Heart left ventricle (tissue), 16 donors: ENCODE measurements around the gene RNH1. TPM values are rescaled to one million over a fixed set of nuclear protein-coding genes. Genes with fewer than 3 reads are reported as not detected.
A peak's percentile ranks its signal among the peaks of the same experiment; 100 is the strongest.

Experiments used
- ATAC-seq, 4 donors: fragments of 200-7000 bp; cut with Tn5 transposase; one replicate each; pipeline ENCODE4 v1.9.1; 2020 to 2022; ENCODE audit warnings: moderate library complexity in 4 of 4, mild to moderate bottlenecking in 3 of 4, moderate number of reproducible peaks in 1 of 4
- DNase-seq, 5 donors: peaks; one replicate each; pipeline ENCODE4 v3.0.0-alpha.2; 2020
- H3K27ac ChIP-seq, 12 donors: fragments of 200-600 bp; sonication (generic) in 4 of 12; one replicate each; pipeline versions ENCODE4 v1.5.0 to v1.8.0; 2016 to 2022; ENCODE audit warnings: mild to moderate bottlenecking in 2 of 12
- H3K27me3 ChIP-seq, 9 donors: fragments of 200-600 bp; sonication (generic) in 2 of 9; one replicate each; pipeline versions ENCODE4 v1.5.1 to v1.8.0; 2016 to 2022; ENCODE audit warnings: mild to moderate bottlenecking in 3 of 9
- H3K36me3 ChIP-seq, 9 donors: fragments of 200-600 bp; sonication (generic) in 2 of 9; one replicate each; pipeline versions ENCODE4 v1.5.0 to v1.8.0; 2018 to 2022; ENCODE audit warnings: mild to moderate bottlenecking in 2 of 9
- H3K4me1 ChIP-seq, 12 donors: fragments of 200-600 bp; sonication (generic) in 4 of 12; one replicate each; pipeline versions ENCODE4 v1.5.0 to v1.8.0; 2016 to 2022; ENCODE audit warnings: mild to moderate bottlenecking in 3 of 12
- H3K4me3 ChIP-seq, 12 donors: fragments of 200-600 bp; sonication (generic) in 4 of 12; one replicate each; pipeline versions ENCODE4 v1.5.0 to v1.8.0; 2017 to 2022; ENCODE audit warnings: mild to moderate bottlenecking in 9 of 12, moderate library complexity in 4 of 12
- H3K9me3 ChIP-seq, 12 donors: fragments of 200-600 bp; sonication (generic) in 4 of 12; one replicate each; pipeline versions ENCODE4 v1.5.0 to v1.8.0; 2016 to 2022; ENCODE audit warnings: mild to moderate bottlenecking in 1 of 12
- POLR2A ChIP-seq, 2 donors: fragments of 450-650 bp; IDR thresholded peaks; one replicate each; pipeline ENCODE4 v1.6.1; 2017; ENCODE audit warnings: antibody characterized with exemption in 2 of 2, mild to moderate bottlenecking in 2 of 2, moderate library complexity in 2 of 2
- WGBS, 4 donors: extraction: QIAGEN DNeasy Blood & Tissue Kit in 2 of 4; methylation state at CpG; one replicate each; pipeline versions ENCODE4 v1.1.5 to v1.1.7; 2013 to 2018; 5-methylcytosine and 5-hydroxymethylcytosine counted together
- intact Hi-C, 10 donors: fragments of 100-400 bp; cut with DNase I; formaldehyde crosslinking; loops; one replicate each; pipeline versions ENCODE4 v1.11.1 to v1.14.2; 2022
- polyA plus RNA-seq, 2 donors: library from polyadenylated mRNA; stranded (reverse); fragments of 200-250 nt; gene quantifications; one replicate each; pipeline ENCODE4 v1.2.3, GENCODE V29; 2013
- total RNA-seq, 9 donors: library from RNA; depleted of rRNA in 2 of 9; stranded (reverse); fragments of >200 nt in 2 of 9; fragmentation: NEBNext Ultra II Directional in 3 of 9; extraction: Animal tissue kit (Norgen Biotek cat#: 25700) in 3 of 9; gene quantifications; one replicate each; pipeline versions ENCODE4 v1.1.0 to v1.2.4, GENCODE V29; 2016 to 2023
- TF ChIP-seq, protein P1 (sequence below), 12 donors: fragments of 200-600 bp; sonication (generic) in 4 of 12; IDR thresholded peaks; one replicate each; pipeline versions ENCODE4 v1.5.0 to v1.8.0; 2018 to 2022; ENCODE audit warnings: antibody characterized with exemption in 12 of 12, mild to moderate bottlenecking in 5 of 12
- donor health status: ischemic (EF 13 %, LVEDD 7.1; RV severe dilation, severe dysfunction).
- donor health status: healthy with polysubstance abuse.
- donor health status: DM: no; HTN: yes; CAD: no.
- donor health status: DM: no; HTN: no; CAD: no.
- donor health status: ischemic (EF 25% LVEDD 6.9; RV normal size, moderate dysfunction).
- donor health status: ischemic (EF 25% LVEDD 5.7; RV mildly dilated, moderate dysfunction).
- donor health status: healthy.
- donor health status: DM: yes; HTN: yes; CAD: no.
- donor health status: ischemic (EF 35%, LVEDD 5.7; RV mildly dilated, moderate dysfunction).
- donor health status: nonischemic (EF 11% LVEDD 7.7; RV severe dilation, severe dysfunction).
- donor health status: DM: yes; HTN: yes; CAD: no.
- donor health status: PGD.
- donor health status: ischemic (EF 29% LVEDD 5.4; RV normal size, mild dysfunction).
- donor health status: nonischemic (EF 23%, LVEDD 6.1; RV moderate dilation, normal function).

The RNH1 gene
- total and polyA plus RNA-seq, 11 donors, result 58.2 to 247 (median 158) TPM

DNA sequence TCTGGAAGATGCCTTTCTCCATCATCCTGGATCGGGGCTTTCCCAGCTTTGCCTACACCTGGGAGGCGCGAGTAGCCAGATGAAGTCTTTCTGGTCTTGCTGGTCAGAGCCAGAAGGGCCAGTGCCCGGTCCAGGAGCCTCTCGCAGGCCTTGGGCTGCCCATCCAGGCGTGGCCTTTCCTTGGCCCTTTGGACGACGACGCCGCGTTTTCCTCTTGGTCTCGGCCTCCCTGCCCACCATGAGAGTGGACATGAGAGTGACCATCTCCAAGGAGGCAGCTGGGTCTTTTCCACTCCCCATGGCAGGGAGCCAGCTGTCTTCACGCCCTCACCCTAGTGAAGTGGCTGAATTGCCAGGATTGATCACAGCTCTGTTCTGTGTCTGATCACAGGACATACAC lies 53.5 kb downstream of the RNH1 start:
- H3K36me3 ChIP-seq, result peaks cover 0 to 26% (median 16%) of the 10 kb centered on the region in 9 donors
- TF ChIP-seq POLR2A (IDR thresholded peaks at IDR 0.05), result no peak
- TF ChIP-seq, protein P1, sequence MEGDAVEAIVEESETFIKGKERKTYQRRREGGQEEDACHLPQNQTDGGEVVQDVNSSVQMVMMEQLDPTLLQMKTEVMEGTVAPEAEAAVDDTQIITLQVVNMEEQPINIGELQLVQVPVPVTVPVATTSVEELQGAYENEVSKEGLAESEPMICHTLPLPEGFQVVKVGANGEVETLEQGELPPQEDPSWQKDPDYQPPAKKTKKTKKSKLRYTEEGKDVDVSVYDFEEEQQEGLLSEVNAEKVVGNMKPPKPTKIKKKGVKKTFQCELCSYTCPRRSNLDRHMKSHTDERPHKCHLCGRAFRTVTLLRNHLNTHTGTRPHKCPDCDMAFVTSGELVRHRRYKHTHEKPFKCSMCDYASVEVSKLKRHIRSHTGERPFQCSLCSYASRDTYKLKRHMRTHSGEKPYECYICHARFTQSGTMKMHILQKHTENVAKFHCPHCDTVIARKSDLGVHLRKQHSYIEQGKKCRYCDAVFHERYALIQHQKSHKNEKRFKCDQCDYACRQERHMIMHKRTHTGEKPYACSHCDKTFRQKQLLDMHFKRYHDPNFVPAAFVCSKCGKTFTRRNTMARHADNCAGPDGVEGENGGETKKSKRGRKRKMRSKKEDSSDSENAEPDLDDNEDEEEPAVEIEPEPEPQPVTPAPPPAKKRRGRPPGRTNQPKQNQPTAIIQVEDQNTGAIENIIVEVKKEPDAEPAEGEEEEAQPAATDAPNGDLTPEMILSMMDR (IDR thresholded peaks at IDR 0.05), result no peak
- 80 to 87% (median 85%) methylated on average over 11 to 13 of the region's 13 CpGs for WGBS, 4 donors
- no peak overlapping the region for H3K27ac ChIP-seq
- DNase-seq (peak in 2 of 5 donors; percentile 16 to 58), ATAC-seq (no peak)
- no peaks in the 10 kb centered on the region for H3K27me3 ChIP-seq
- no peaks in the 10 kb centered on the region for H3K9me3 ChIP-seq
- intact Hi-C loops, result loop anchor here in 8 of 10 donors (5.0 to 10.0 kb wide), 5 partner anchors 46 to 249 kb away; partner anchors contain the start of genes RNH1 (in 4 of the 8), BET1L (in 3 of the 8) and RIC8A (in 3 of the 8)
- H3K4me3 ChIP-seq, result no peak overlapping the region
- H3K4me1 ChIP-seq, result peaks cover 0 to 41% (median 23%) of the 10 kb centered on the region in 12 donors

DNA sequence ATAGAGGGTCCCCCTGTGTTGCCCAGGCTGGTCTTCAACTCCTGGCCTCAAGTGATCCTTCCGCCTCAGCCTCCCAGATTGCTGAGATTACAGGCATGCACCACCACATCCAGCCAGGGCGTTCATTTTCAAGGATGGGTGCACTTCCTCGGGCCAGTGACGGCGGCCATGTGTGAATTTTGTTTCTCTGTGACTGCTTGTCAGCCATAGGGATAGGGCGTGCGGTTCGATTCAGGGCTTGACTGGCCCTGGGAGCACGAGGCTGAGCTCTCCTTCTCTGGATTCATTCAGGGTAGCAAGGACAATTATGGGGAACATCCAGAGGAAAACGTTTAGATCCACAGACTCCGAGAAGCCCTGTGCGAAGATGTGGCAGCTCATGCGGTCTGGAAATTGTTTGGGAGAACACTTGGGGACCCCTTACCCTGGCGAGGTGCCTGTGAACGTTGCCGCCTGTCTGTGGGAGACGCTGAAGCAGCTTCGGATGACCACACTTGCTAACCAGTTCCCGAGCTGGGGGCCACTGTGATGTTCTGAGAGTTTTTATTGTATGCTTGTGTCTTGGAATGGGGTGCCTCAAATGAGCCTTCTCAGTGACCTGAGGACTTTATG lies 54.0 kb downstream of the RNH1 start:
- H3K27ac ChIP-seq, result no peak overlapping the region
- H3K36me3 ChIP-seq, result peaks cover 0 to 26% (median 16%) of the 10 kb centered on the region in 9 donors
- ATAC-seq, result no peak
- H3K4me1 ChIP-seq, result peaks cover 0 to 44% (median 26%) of the 10 kb centered on the region in 12 donors
- DNase-seq, result peak in 1 of 5 donors; percentile 8
- no peaks in the 10 kb centered on the region for H3K9me3 ChIP-seq
- WGBS, 4 donors, result 87 to 93% (median 89%) methylated on average over 19 of the region's 19 CpGs
- H3K27me3 ChIP-seq, result no peaks in the 10 kb centered on the region
- intact Hi-C loops, result loop anchor here in 8 of 10 donors (5.0 to 10.0 kb wide), 5 partner anchors 46 to 248 kb away; partner anchors contain the start of genes RNH1 (in 4 of the 8), BET1L (in 3 of the 8) and RIC8A (in 3 of the 8)
- TF ChIP-seq, protein P1 (IDR thresholded peaks at IDR 0.05), result no peak
- TF ChIP-seq POLR2A (IDR thresholded peaks at IDR 0.05), result no peak
- no peak overlapping the region for H3K4me3 ChIP-seq

DNA sequence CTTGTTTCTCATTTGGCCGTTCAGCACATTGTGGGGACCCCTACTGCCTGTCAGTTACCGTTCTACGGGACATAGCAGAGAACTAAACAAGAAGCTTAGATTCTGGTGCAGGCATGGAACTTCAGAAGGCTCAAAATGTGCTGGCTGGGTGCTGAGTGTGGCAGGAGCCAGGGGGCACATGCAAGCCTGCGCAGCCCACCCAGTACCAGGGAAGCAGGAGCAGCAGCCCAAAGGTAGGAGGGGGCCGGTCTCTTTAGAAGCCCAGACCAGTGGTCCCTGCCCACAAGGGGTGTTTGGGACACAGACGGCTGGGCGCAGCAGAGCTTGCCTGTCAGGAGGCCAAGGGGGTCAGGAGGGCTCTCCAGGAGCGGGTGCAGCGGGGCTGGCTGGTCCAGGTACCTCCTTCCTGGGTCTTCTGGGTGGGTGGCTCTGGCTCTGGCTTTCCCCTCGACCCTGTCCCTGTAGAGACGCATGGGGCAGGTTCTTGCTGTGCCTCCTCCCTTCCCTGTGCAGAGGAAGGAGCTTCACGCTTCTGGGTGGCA lies 54.8 kb downstream of the RNH1 start:
- H3K27ac ChIP-seq, result no peak overlapping the region
- no peaks in the 10 kb centered on the region for H3K27me3 ChIP-seq
- H3K4me1 ChIP-seq, result peaks cover 0 to 49% (median 27%) of the 10 kb centered on the region in 12 donors
- H3K4me3 ChIP-seq, result no peak overlapping the region
- whole genome bisulfite sequencing, 4 donors, result 83 to 93% (median 88%) methylated on average over 12 of the region's 12 CpGs
- intact Hi-C loops, result loop anchor here in 8 of 10 donors (5.0 to 10.0 kb wide), 5 partner anchors 45 to 247 kb away; partner anchors contain the start of genes RNH1 (in 4 of the 8), BET1L (in 3 of the 8) and RIC8A (in 3 of the 8)
- TF ChIP-seq POLR2A (IDR thresholded peaks at IDR 0.05), result no peak
- DNase-seq (no peak), ATAC-seq (no peak)
- H3K9me3 ChIP-seq, result no peaks in the 10 kb centered on the region
- peaks cover 0 to 23% (median 16%) of the 10 kb centered on the region in 9 donors for H3K36me3 ChIP-seq

DNA sequence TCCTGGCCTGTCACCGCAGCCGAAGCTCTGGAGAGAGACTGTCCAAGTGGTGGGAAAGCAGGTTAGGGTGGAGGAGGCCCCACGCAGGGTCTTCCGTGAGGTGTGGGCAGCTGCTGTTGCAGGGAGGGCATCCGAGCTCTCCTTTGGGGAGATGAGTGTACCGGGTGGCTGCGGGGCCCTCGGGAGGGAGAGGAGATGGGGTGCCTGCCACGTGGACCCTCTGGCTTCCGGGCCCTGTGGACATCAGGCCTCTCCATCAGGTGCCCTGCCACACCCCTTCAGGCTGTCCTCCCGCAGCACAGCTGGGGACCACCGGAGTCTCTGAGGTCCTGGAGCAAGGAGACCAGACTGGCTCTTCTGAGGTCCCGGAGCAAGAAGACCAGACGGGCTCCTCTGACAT lies 55.3 kb downstream of the RNH1 start:
- Histone ChIP-seq H3K27me3 (no peaks in the 10 kb centered on the region), H3K4me1 (peaks cover 0 to 49% (median 27%) of the 10 kb centered on the region in 12 donors), H3K27ac (peak overlapping the region in 2 of 12 donors; percentile 93 to 94), H3K9me3 (no peaks in the 10 kb centered on the region), H3K36me3 (peaks cover 0 to 20% (median 16%) of the 10 kb centered on the region in 9 donors), H3K4me3 (peak overlapping the region in 8 of 12 donors; percentile 84 to 99 (median 96))
- DNase-seq (peak in 1 of 5 donors; percentile 30), ATAC-seq (no peak)
- intact Hi-C loops, result loop anchor here in 8 of 10 donors (5.0 to 10.0 kb wide), 5 partner anchors 44 to 247 kb away; partner anchors contain the start of genes RNH1 (in 4 of the 8), BET1L (in 3 of the 8) and RIC8A (in 3 of the 8)
- TF ChIP-seq, protein P1 (IDR thresholded peaks at IDR 0.05), result no peak
- TF ChIP-seq POLR2A (IDR thresholded peaks at IDR 0.05), result no peak
- WGBS, 4 donors, result 85 to 92% (median 88%) methylated on average over 9 to 14 of the region's 14 CpGs
